Cardiac fibroblast (primary cell): ENCODE measurements around the gene TFAP2D.

ENCODE experiments used
- DNase-seq, 2 donors: peaks; one replicate each; pipeline versions ENCODE4 v3.0.0 to v3.0.0-alpha.2; 2010; ENCODE audit warnings: low read depth in 2 of 2
- H3K4me3 ChIP-seq, 2 donors: replicated peaks in 1 of 2; 1 replicate in 1 of 2; 2 replicates in 1 of 2; pipeline ENCODE4 v1.5.1; 2011; ENCODE audit warnings: low read depth in 2 of 2, low read length in 2 of 2, mild to moderate bottlenecking in 2 of 2, moderate library complexity in 1 of 2
- TF ChIP-seq, protein P1 (sequence below): IDR thresholded peaks from one replicate; pipeline ENCODE4 v1.5.1; 2011; ENCODE audit warnings: low read depth, mild to moderate bottlenecking, low read length, inconsistent platforms

Gene TFAP2D

DNA sequence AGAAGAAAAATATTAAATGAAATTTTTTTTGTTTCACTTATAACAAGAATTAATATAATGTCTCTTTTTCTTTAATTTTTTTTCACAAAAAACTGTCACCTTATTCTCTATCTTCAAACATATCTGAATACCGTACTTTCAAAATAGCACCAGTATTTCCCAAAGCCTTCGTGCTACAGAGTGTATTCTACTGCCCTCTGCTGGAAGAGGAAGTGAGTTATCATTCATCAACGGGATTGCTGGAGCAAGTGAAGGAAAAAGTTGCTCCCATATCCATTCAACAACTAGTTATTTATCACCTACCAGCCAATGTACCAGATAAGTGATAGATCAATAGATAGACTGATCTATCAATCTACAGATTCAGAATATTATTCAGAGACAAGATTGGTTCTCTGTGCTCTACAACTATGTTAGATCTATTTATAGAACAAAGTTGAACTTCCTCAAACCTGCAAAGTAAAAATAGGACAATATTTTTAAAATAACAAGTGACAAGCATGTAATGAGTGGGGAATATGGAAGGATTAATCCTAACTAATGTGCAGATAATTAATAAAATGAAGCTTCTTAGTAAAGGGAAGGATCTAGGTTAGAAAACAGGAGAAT is 78.7 kb downstream of the TFAP2D start:
- TF ChIP-seq, protein P1, sequence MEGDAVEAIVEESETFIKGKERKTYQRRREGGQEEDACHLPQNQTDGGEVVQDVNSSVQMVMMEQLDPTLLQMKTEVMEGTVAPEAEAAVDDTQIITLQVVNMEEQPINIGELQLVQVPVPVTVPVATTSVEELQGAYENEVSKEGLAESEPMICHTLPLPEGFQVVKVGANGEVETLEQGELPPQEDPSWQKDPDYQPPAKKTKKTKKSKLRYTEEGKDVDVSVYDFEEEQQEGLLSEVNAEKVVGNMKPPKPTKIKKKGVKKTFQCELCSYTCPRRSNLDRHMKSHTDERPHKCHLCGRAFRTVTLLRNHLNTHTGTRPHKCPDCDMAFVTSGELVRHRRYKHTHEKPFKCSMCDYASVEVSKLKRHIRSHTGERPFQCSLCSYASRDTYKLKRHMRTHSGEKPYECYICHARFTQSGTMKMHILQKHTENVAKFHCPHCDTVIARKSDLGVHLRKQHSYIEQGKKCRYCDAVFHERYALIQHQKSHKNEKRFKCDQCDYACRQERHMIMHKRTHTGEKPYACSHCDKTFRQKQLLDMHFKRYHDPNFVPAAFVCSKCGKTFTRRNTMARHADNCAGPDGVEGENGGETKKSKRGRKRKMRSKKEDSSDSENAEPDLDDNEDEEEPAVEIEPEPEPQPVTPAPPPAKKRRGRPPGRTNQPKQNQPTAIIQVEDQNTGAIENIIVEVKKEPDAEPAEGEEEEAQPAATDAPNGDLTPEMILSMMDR, result peak; percentile 71
- DNase-seq, result peak; percentile 42 to 58
- H3K4me3 ChIP-seq, result no peak overlapping the region

DNA sequence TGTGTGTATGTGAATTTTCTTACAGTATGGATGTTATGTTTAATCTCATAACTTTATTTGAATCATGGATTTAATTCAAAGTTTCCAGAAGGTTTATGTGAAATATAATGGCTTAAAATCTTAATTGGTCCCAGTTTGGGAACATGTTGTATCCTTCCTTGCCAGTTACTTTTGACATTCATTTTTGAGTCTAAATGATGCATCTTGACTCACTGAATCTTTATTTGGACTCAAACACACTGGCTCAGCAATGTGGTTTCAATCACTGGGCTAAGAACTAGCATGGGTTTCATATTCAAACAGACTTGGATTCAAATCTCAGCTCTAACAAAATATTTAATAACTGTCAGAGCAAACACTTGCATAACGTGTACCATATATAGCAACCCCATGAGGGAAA is 79.4 kb downstream of the TFAP2D start:
- H3K4me3 ChIP-seq, result no peak overlapping the region
- DNase-seq, result no peak
- TF ChIP-seq, protein P1, result no peak

DNA sequence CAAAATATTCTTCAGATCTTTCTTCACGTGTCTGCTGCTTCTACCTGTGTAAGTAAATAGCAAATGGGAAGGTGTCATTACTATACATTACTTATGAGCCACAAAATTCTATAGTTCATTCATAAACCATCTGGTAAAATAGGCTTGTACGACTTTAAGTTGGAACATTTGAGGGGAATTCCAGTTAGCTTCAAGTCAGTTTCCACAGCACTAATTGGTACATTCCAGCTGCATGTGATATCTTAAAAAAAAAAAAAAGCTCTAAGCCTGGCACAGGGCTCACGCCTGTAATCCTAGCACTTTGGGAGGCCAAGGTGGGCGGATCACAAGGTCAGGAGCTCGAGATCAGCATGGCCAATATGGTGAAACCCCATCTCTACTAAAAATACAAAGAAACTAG is 82.2 kb downstream of the TFAP2D start:
- no peak for DNase-seq
- TF ChIP-seq, protein P1, result no peak
- H3K4me3 ChIP-seq, result no peak overlapping the region

DNA sequence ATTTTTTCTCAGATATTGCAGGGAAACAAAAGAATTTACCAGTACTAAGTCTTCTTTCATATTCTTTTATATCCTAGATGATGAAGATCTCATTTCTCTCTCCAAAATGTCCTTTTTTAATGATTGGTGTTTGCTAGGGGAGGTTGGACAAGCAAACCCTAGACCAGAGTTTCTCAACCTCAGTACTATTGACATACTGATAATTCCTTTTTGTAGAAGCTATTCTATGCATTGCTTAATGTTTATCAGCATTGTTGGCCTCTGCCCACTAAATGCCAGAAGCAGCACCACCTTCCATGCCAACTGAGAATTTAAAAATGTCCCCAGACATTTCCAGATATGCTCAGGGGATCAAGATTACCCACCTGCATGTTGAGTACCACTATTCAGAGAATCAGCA is 91.0 kb downstream of the TFAP2D start:
- TF ChIP-seq, protein P1, result no peak
- no peak overlapping the region for H3K4me3 ChIP-seq
- DNase-seq, result no peak

DNA sequence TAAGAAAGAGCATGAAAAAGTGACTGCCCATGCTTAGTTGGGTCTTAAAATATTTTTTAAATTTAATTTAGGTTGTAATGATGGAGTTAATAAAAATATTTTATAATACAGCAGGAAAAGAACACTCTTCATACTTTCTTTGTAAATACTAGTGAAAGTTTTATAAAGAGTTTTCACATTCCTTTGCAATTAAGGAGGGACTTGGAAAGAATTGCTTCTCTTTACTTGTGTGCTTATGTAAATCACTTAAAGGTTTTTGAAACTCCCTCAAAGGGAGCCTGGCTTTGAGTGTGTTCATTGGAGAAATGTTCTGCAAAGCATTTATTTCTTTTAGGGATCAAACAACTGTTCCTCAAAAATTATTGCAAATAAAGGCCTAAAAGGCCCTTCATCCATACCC is 93.7 kb downstream of the TFAP2D start:
- no peak overlapping the region for H3K4me3 ChIP-seq
- no peak for DNase-seq
- TF ChIP-seq, protein P1, result no peak

DNA sequence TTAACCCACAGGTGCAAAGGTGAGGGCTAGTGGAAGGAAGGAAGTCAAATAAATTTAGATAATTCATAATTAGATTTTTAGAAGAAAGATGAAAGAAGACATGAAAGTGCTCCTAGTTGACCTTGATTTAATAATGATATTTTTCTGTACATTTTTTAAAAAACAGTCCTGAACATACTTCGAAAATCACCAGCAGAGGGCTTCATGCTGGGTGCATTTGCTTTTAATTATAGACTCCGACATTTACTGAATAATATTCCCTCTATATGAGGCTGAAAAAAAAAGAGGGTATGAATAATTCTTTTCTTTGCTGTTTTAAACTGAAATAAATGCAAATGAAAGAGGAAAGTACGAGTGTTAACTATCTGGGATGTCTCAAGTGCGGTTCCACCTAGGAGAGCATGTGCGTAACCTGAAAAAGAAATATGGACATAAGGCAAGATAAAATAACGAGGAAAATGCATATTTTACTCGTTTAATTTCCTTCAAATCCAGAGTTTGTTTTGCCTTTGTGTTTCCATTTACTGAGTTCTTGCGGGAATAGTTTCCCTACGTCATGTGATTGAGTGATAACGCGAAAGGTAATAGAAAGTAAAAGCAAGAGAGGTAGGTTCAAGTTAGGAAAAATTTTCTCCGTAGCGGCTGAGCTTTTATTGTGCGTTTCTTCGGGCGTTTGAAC is 102.2 kb downstream of the TFAP2D start:
- H3K4me3 ChIP-seq, result peak overlapping the region; percentile 47 to 49
- TF ChIP-seq, protein P1, result peak; percentile 40
- peak; percentile 23 to 33 for DNase-seq
